ENCODE measurements around the gene LARP1. TPM values are rescaled to one million over a fixed set of nuclear protein-coding genes. Genes with fewer than 3 reads are reported as not detected.

Gene LARP1
- polyA plus RNA-seq, 2 of the 4 experiments (the other 2 are of a cell fraction): 87.0 to 112 TPM

GRCh38 chr5:154712518-154713437 lies 42.4 kb upstream of the LARP1 start:
- CTCF ChIA-PET: interaction anchor here (1.4 kb wide), 1 partner anchor 17 kb away, joined by 3 read pairs; no protein-coding TSS in a partner anchor
- Histone ChIP-seq H3K4me2 (peak overlapping the region; percentile 42), H3K4me1 (peaks cover 23% of the 10 kb centered on the region), H3K4me3 (no peak overlapping the region), H3K27ac (peak overlapping the region in 1 of 2 experiments; percentile 38; a peak in 1 of 6 replicates), H3K9me3 (no peaks in the 10 kb centered on the region)
- FAIRE-seq (no peak), DNase-seq (ENCODE audit: low read depth in 1 of 2, low spot score in 1 of 2) (no peak), ATAC-seq (peak; percentile 46 to 54; a peak in 4 of 6 replicates)
- TF ChIP-seq SMC3 (IDR thresholded peaks at IDR 0.05) (no peak), FOXS1 (CRISPR knock-in tag; IDR thresholded peaks at IDR 0.05) (no peak)
- 78% methylated on average over 13 of the region's 13 CpGs for WGBS (ENCODE audit: missing lambda C conversion rate)
- POLR2A ChIA-PET: no interaction called here

- peak overlapping the region; percentile 42 for H3K4me2 ChIP-seq
- no peak overlapping the region for H3K4me3 ChIP-seq
- H3K4me1 ChIP-seq: peaks cover 23% of the 10 kb centered on the region
- no peak for TF ChIP-seq HEYL (CRISPR knock-in tag; IDR thresholded peaks at IDR 0.05)
- TF ChIP-seq FOSB (CRISPR knock-in tag; IDR thresholded peaks at IDR 0.05): no peak
- TF ChIP-seq TFCP2L1 (CRISPR knock-in tag; IDR thresholded peaks at IDR 0.05): no peak
- TF ChIP-seq KDM1A (IDR thresholded peaks at IDR 0.05; ENCODE audit: low read depth): peak; percentile 76
- TF ChIP-seq ZFP36 (IDR thresholded peaks at IDR 0.05; ENCODE audit: borderline replicate concordance, partially characterized antibody): no peak
- TF ChIP-seq SREBF2 (IDR thresholded peaks at IDR 0.05): no peak
- ChIA-PET CTCF (interaction anchor here (1.0 to 1.6 kb wide), 4 partner anchors 10 to 63 kb away, joined by 3 to 4 read pairs (median 4); no protein-coding TSS in a partner anchor), POLR2A (interaction anchor here (1.0 kb wide), 1 partner anchor 31 kb away, joined by 3 read pairs; no protein-coding TSS in a partner anchor)
- DNase-seq (ENCODE audit: low read depth in 1 of 2, low spot score in 1 of 2): no peak
- H3K27ac ChIP-seq: peak overlapping the region in 1 of 2 experiments; percentile 11; a peak in 1 of 6 replicates
- no peaks in the 10 kb centered on the region for H3K9me3 ChIP-seq
- peak; percentile 30 to 53; a peak in 3 of 6 replicates for ATAC-seq
- FAIRE-seq: no peak
- 74% methylated on average over 2 of the region's 2 CpGs for WGBS (ENCODE audit: missing lambda C conversion rate)
Observed at GRCh38 chr5:154713615-154714125, 41.5 kb upstream of the LARP1 start.

GRCh38 chr5:154714266-154714986 lies 40.8 kb upstream of the LARP1 start:
- DNase-seq (ENCODE audit: low read depth in 1 of 2, low spot score in 1 of 2) (no peak), FAIRE-seq (no peak), ATAC-seq (peak in 1 of 2 experiments; percentile 23; a peak in 1 of 6 replicates)
- Histone ChIP-seq H3K27ac (peak overlapping the region in 1 of 2 experiments; percentile 29; a peak in 1 of 6 replicates), H3K4me3 (no peak overlapping the region), H3K9me3 (no peaks in the 10 kb centered on the region), H3K4me1 (peaks cover 23% of the 10 kb centered on the region), H3K4me2 (peak overlapping the region; percentile 42; the same call in 2 of the 3 replicates)
- TF ChIP-seq RAD21 (conservative IDR thresholded peaks at IDR 0.05 in 1 of 2, IDR thresholded peaks at IDR 0.05 in 1 of 2): no peak
- TF ChIP-seq HES2 (IDR thresholded peaks at IDR 0.05): no peak
- TF ChIP-seq ATOH8 (CRISPR knock-in tag; IDR thresholded peaks at IDR 0.05; ENCODE audit: low read depth): no peak
- TF ChIP-seq USF2 (IDR thresholded peaks at IDR 0.05): no peak
- TF ChIP-seq CBX2 (IDR thresholded peaks at IDR 0.05; ENCODE audit: borderline replicate concordance, low read depth): no peak
- TF ChIP-seq ESRRA (IDR thresholded peaks at IDR 0.05; ENCODE audit: borderline replicate concordance, low read length): no peak
- no peak for TF ChIP-seq EHMT2 (IDR thresholded peaks at IDR 0.05; ENCODE audit: low read depth)
- no peak for TF ChIP-seq NFE2L2 (conservative IDR thresholded peaks at IDR 0.05; ENCODE audit: low read length)
- TF ChIP-seq BHLHE40 (IDR thresholded peaks at IDR 0.05; ENCODE audit: low read depth, low read length): no peak
- TF ChIP-seq HOXB13 (CRISPR knock-in tag; IDR thresholded peaks at IDR 0.05; ENCODE audit: low read depth): no peak
- no peak for TF ChIP-seq ZNF302 (CRISPR knock-in tag; IDR thresholded peaks at IDR 0.05)
- no peak for TF ChIP-seq CHD4 (IDR thresholded peaks at IDR 0.05; ENCODE audit: borderline replicate concordance)
- TF ChIP-seq KDM5A (IDR thresholded peaks at IDR 0.05): no peak
- WGBS (ENCODE audit: missing lambda C conversion rate): 69% methylated on average over 10 of the region's 10 CpGs
- ChIA-PET POLR2A (interaction anchor here (1.0 kb wide), 1 partner anchor 32 kb away, joined by 3 read pairs; no protein-coding TSS in a partner anchor), CTCF (interaction anchor here (1.0 to 1.6 kb wide), 3 partner anchors 10 to 64 kb away, joined by 4 read pairs; no protein-coding TSS in a partner anchor)

All from A549 (cell line).